ENCODE data around the gene ZNF511. TPM values are rescaled to one million over a fixed set of nuclear protein-coding genes. Genes with fewer than 3 reads are reported as not detected.

Gene ZNF511
- total RNA-seq, 1 experiment from 2014 or later, result 89.4 TPM

GRCh38 chr10:133341983-133342382 lies 33.3 kb downstream of the ZNF511 start:
- no peak overlapping the region for H3K56ac ChIP-seq (ENCODE audit: insufficient read length, low read depth, low read length)
- H3K27me3 ChIP-seq (ENCODE audit: insufficient read depth, low read length), result peaks cover 10% of the 10 kb centered on the region; the same call in 1 of the 2 replicates
- no peak overlapping the region for H2BK12ac ChIP-seq (ENCODE audit: insufficient read length, low read depth, low read length)
- no peak overlapping the region for H4K5ac ChIP-seq (ENCODE audit: insufficient read length, low read depth, low read length)
- H2BK20ac ChIP-seq (ENCODE audit: low read depth, low read length, poor library complexity, severe bottlenecking), result no peak overlapping the region
- Mint-ChIP-seq H3K9me3 (no peaks in the 10 kb centered on the region; a peak in 1 of 5 replicates), H3K27me3 (ENCODE audit: low read depth) (peaks cover 21% of the 10 kb centered on the region), H3K4me1 (peaks cover 10 to 23% of the 10 kb centered on the region in 2 experiments), H3K36me3 (ENCODE audit: insufficient read depth in 1 of 3, low read depth in 3 of 3) (no peaks in the 10 kb centered on the region; a peak in 1 of 7 replicates), H3K27ac (no peak overlapping the region), H3K4me3 (no peak overlapping the region)
- H3K79me1 ChIP-seq (ENCODE audit: insufficient read depth, low read depth, low read length, poor library complexity, severe bottlenecking), result no peaks in the 10 kb centered on the region
- no peak overlapping the region for H3K9ac ChIP-seq (ENCODE audit: extremely low read depth, insufficient read length, low read length)
- no peak overlapping the region for H3K4me2 ChIP-seq (ENCODE audit: insufficient read depth, insufficient read length, low read length)
- H3K9me3 ChIP-seq (ENCODE audit: control insufficient read depth, low read depth, low read length), result no peaks in the 10 kb centered on the region
- H2BK5ac ChIP-seq (ENCODE audit: insufficient read length, low read length), result no peak overlapping the region
- no peak overlapping the region for H3T11ph ChIP-seq (ENCODE audit: low read length)
- H3K79me2 ChIP-seq (ENCODE audit: insufficient read depth, low read length), result no peaks in the 10 kb centered on the region
- H3K14ac ChIP-seq (ENCODE audit: insufficient read depth, low read length), result no peak overlapping the region
- no peak overlapping the region for H3K4ac ChIP-seq (ENCODE audit: low read depth, low read length)
- no peak overlapping the region for H3K23ac ChIP-seq (ENCODE audit: insufficient read length, low read depth, low read length)
- H3K4me1 ChIP-seq (ENCODE audit: insufficient read depth, low read length), result peaks cover 2% of the 10 kb centered on the region; the same call in 1 of the 2 replicates
- no CpG with 5 or more reads among the region's 4 CpGs for WGBS (ENCODE audit: extremely low coverage, insufficient read length, low lambda C conversion rate)
- no peaks in the 10 kb centered on the region for H4K20me1 ChIP-seq (ENCODE audit: control insufficient read depth, insufficient read depth, insufficient read length)
- no peak overlapping the region for H3K18ac ChIP-seq (ENCODE audit: insufficient read length, low read depth, low read length)
- H2BK15ac ChIP-seq (ENCODE audit: low read depth, low read length), result no peak overlapping the region
- H2AFZ ChIP-seq (ENCODE audit: low read length), result no peak overlapping the region
- no peak overlapping the region for H4K8ac ChIP-seq (replicated peaks; ENCODE audit: insufficient read length, low read depth, low read length)
- no peaks in the 10 kb centered on the region for H3K23me2 ChIP-seq (ENCODE audit: insufficient read length, low read depth, low read length, poor library complexity, severe bottlenecking)
- no peak overlapping the region for H2BK120ac ChIP-seq (ENCODE audit: low read depth, low read length, poor library complexity, severe bottlenecking)
- TF ChIP-seq CTCF (conservative IDR thresholded peaks at IDR 0.05), result no peak
- no peak for DNase-seq
- no peak overlapping the region for H3K27ac ChIP-seq (ENCODE audit: insufficient read length, low read depth, low read length)
- H2AK5ac ChIP-seq (ENCODE audit: insufficient read length, low read length), result no peak overlapping the region
- H4K91ac ChIP-seq (ENCODE audit: insufficient read length, low read depth, low read length), result no peak overlapping the region
